Lower lobe of right lung (tissue), 2 donors: Measurements from ENCODE around the gene SCP2. TPM values are rescaled to one million over a fixed set of nuclear protein-coding genes. Genes with fewer than 3 reads are reported as not detected.

Source experiments
- ATAC-seq, 2 donors: fragments of 200-7000 bp; cut with Tn5 transposase; one replicate each; pipeline ENCODE4 v1.9.1; 2020 to 2022; ENCODE audit warnings: mild to moderate bottlenecking in 2 of 2, moderate library complexity in 2 of 2
- DNase-seq: peaks from one replicate; pipeline ENCODE4 v3.0.0-alpha.2; 2020
- H3K27ac ChIP-seq: fragments of 200-600 bp; one replicate; pipeline ENCODE4 v1.8.0; 2022
- H3K27me3 ChIP-seq: fragments of 200-600 bp; one replicate; pipeline ENCODE4 v1.8.0; 2022; ENCODE audit warnings: low read depth
- H3K36me3 ChIP-seq: fragments of 200-600 bp; one replicate; pipeline ENCODE4 v1.8.0; 2022; ENCODE audit warnings: mild to moderate bottlenecking
- H3K4me1 ChIP-seq: fragments of 200-600 bp; one replicate; pipeline ENCODE4 v1.8.0; 2022
- H3K4me3 ChIP-seq: fragments of 200-600 bp; one replicate; pipeline ENCODE4 v1.8.0; 2022; ENCODE audit warnings: mild to moderate bottlenecking
- H3K9me3 ChIP-seq: fragments of 200-600 bp; one replicate; pipeline ENCODE4 v1.8.0; 2022
- intact Hi-C: fragments of 100-400 bp; cut with DNase I; formaldehyde crosslinking; loops from one replicate; pipeline ENCODE4 v1.11.0; 2022
- total RNA-seq: library from RNA; stranded (reverse); fragmentation: NEBNext Ultra II Directional; extraction: Animal tissue kit (Norgen Biotek cat#: 25700); gene quantifications from one replicate; pipeline ENCODE4 v1.2.1, GENCODE V29; 2021
- TF ChIP-seq, protein P1 (sequence below): fragments of 200-600 bp; IDR thresholded peaks from one replicate; pipeline ENCODE4 v1.8.0; 2022; ENCODE audit warnings: antibody characterized with exemption, mild to moderate bottlenecking
- donor health status: DM: no; HTN: yes; CAD: no; lungs with severe emphysema.

SCP2 gene
- total RNA-seq, 1 donor from 2014 or later, result 148 TPM

GRCh38 chr1:53025034-53025768, 98.1 kb downstream of the SCP2 start:
- Histone ChIP-seq H3K27ac (peak overlapping the region; percentile 10), H3K27me3 (no peaks in the 10 kb centered on the region), H3K9me3 (no peaks in the 10 kb centered on the region), H3K4me3 (no peak overlapping the region), H3K4me1 (peaks cover 26% of the 10 kb centered on the region), H3K36me3 (peaks cover 16% of the 10 kb centered on the region)
- no peak for DNase-seq
- TF ChIP-seq, protein P1, sequence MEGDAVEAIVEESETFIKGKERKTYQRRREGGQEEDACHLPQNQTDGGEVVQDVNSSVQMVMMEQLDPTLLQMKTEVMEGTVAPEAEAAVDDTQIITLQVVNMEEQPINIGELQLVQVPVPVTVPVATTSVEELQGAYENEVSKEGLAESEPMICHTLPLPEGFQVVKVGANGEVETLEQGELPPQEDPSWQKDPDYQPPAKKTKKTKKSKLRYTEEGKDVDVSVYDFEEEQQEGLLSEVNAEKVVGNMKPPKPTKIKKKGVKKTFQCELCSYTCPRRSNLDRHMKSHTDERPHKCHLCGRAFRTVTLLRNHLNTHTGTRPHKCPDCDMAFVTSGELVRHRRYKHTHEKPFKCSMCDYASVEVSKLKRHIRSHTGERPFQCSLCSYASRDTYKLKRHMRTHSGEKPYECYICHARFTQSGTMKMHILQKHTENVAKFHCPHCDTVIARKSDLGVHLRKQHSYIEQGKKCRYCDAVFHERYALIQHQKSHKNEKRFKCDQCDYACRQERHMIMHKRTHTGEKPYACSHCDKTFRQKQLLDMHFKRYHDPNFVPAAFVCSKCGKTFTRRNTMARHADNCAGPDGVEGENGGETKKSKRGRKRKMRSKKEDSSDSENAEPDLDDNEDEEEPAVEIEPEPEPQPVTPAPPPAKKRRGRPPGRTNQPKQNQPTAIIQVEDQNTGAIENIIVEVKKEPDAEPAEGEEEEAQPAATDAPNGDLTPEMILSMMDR, result no peak
- intact Hi-C loops, result no loop called here
- peak; percentile 71 to 80 for ATAC-seq

GRCh38 chr1:53025769-53026112, 98.7 kb downstream of the SCP2 start:
- H3K27me3 ChIP-seq, result no peaks in the 10 kb centered on the region
- TF ChIP-seq, protein P1, result no peak
- no peak for ATAC-seq
- no peak for DNase-seq
- H3K9me3 ChIP-seq, result no peaks in the 10 kb centered on the region
- peak overlapping the region; percentile 10 for H3K27ac ChIP-seq
- peaks cover 16% of the 10 kb centered on the region for H3K36me3 ChIP-seq
- peaks cover 26% of the 10 kb centered on the region for H3K4me1 ChIP-seq
- no peak overlapping the region for H3K4me3 ChIP-seq
- intact Hi-C loops, result no loop called here

- H3K27ac ChIP-seq, result no peak overlapping the region
- peaks cover 16% of the 10 kb centered on the region for H3K36me3 ChIP-seq
- ATAC-seq (no peak), DNase-seq (no peak)
- no peaks in the 10 kb centered on the region for H3K27me3 ChIP-seq
- H3K9me3 ChIP-seq, result no peaks in the 10 kb centered on the region
- intact Hi-C loops, result no loop called here
- H3K4me1 ChIP-seq, result peaks cover 26% of the 10 kb centered on the region
- no peak overlapping the region for H3K4me3 ChIP-seq
- TF ChIP-seq, protein P1, result no peak
Measured at GRCh38 chr1:53026254-53026653, 99.2 kb downstream of the SCP2 start.

DNA sequence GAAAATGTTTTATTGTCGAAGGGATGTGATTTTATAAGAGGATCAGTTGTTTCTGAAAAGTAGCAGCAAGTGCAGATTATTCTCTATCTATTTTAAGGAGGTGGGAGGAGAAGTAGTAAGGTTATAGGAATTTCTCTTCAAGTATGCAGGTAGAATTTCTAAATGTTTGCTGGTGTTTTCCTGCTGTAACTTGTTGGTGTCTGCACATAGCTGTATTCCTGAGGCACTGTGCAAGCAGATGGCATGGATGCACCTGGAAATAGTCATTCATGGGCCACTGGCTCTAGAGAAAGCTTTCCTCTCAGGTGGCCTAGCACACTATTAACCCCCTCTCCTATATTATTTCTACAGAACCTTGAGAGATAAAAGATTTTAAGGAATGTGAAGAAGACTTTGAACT, 104.7 kb downstream of the SCP2 start:
- DNase-seq, result no peak
- Histone ChIP-seq H3K27me3 (no peaks in the 10 kb centered on the region), H3K4me3 (no peak overlapping the region), H3K4me1 (no peaks in the 10 kb centered on the region), H3K36me3 (peaks cover 33% of the 10 kb centered on the region), H3K9me3 (no peaks in the 10 kb centered on the region), H3K27ac (no peak overlapping the region)
- TF ChIP-seq, protein P1, result no peak
- intact Hi-C loops, result no loop called here
- ATAC-seq, result no peak

DNA sequence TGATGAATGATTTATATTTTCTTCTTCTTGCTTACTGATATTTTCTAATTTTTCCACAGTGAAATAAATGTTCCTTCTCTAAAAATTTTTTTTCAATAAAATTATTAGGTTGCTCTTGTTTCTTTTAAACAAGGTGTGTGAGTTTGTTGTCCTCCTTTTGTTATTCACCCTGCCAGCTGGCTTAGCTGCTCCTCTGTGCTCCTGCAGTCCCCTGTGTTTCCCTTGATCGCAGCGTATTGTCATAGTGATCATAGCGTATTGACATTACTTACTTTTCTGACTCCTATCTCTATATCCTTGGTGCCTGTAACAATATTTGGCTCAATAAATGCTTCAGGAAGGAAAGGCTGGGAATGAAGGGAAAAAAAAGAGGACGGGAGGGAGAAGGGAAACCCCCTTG, 110.1 kb downstream of the SCP2 start:
- Histone ChIP-seq H3K9me3 (no peaks in the 10 kb centered on the region), H3K27ac (no peak overlapping the region), H3K4me3 (no peak overlapping the region), H3K36me3 (peaks cover 47% of the 10 kb centered on the region), H3K27me3 (no peaks in the 10 kb centered on the region), H3K4me1 (no peaks in the 10 kb centered on the region)
- no peak for DNase-seq
- intact Hi-C loops, result no loop called here
- no peak for ATAC-seq
- TF ChIP-seq, protein P1, result no peak
